ENCODE measurements around the gene VPS9D1.
A peak's percentile ranks its signal among the peaks of the same experiment; 100 is the strongest.
"Not testable (repeated sequence)": the region's sequence is repeated elsewhere in the genome, so short reads cannot be mapped to it uniquely, and the experiment has no call there.

The VPS9D1 gene

DNA sequence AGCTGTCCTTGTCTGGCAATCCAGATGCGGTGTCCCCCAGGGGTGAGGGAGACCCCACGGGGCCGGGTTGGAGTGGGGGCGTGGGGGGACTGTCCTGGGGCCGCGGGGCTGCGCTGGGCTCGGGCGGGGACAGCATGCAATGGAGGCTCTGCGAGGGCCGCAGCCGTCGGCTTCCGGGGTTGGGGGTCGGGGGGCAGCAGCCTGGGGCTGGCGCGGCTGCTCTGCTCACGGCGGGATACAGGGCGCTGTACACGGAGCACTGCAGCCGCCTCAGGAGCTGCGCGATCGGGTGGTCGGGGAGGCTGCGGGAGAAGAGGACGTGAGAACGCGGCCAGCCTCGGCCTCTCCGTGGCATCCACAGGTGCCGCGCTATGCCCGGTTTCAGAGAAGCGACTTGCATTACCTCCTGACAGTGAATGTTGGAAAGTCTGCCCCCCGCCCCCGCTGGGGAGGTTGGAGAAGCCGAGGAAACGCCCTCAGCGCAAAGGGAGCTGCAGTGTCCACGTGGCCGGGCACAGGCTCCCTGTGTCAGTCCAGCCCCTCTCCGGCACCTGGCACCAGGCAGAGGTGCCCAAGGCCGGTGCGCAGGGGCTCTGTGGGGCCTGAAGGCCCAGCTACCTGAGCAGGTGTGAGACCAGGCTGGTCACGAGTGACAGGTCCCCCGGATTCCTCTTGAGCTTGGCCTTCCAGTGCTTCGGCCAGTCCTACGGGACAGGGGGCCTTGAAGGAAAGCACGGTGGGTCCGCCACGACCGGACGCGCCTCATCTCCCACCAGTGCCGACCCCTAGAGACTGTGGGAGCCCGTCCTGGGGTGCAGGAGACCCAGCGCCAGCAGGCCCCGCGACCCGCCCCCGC lies 9.8 kb downstream of the VPS9D1 start:
- no peak for DNase-seq

DNA sequence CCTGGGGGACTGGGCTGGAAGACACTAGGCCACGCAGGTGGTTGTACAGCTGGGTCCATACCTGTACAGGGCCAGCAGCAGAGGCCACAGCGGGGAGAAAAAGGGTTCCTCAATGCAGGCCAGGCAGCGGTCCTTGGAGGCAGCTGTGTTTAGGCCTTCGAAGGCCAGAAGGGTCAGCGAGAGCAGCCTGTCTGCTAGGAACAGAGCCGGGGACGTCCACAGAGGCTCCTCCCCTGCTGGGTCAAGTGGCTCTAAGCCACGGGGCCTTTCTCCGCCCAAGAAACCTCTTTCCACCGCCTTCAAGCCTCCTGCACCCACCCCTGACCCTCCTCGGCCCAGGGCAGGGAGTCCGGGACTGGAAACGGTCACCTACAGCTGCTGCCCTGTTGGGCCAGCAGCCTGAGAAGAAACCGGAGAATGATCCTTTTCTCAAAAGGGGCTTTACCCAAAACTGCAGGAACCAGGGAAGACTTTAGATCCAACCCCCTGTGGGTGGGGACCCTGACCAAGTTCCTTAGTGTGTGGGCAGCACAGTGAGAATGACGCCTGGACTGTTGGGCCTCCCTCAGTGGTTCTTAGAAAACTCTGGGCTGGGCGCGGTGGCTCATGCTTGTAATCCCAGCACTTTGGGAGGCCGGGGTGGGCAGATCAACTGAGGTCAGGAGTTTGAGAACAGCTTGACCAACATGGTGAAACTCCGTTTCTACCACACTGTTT lies 10.8 kb downstream of the VPS9D1 start:
- DNase-seq: no peak

DNA sequence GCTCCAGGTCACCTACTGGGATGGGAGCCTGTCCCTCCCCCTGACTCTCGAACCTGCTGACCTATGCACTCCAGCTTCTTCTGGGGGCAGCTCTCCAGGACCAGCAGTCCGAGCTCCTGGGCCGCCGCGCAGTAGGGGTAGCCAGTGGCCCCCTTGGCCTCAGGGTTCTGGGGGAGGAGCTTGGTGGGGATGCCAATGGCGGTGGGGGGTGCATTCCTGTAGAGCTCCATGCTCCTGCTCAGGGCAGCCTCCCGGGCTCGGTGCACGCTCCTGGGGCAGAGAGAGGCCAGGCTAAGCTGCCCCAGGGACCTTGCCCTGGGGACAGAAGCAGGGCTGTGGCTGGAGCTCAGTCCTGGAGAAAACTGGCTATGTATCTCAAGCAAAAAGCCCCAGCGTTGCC lies 11.5 kb downstream of the VPS9D1 start:
- DNase-seq: no peak

DNA sequence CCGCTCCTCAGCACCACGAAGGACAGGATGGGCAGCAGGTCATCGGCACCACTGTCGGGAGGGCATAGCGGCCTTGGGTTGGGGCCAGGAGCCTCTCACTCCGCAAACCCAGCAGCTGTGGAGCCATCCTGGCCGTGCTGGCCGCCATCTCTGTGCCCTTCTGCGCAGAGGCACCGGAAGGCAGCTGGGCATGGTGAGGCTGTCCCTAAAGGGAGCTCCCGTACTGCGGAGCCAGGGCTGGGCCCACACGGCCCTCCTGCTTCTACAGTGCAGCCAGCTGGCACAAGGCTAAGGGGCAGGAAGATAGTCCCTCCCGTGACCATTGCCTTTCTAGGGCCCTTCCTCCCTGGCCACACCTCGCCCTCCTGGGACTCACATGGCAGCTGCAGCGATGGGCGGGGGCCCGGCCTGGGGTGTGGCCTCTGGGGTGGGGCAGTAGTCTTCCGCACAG lies 12.2 kb downstream of the VPS9D1 start:
- no peak for DNase-seq

DNA sequence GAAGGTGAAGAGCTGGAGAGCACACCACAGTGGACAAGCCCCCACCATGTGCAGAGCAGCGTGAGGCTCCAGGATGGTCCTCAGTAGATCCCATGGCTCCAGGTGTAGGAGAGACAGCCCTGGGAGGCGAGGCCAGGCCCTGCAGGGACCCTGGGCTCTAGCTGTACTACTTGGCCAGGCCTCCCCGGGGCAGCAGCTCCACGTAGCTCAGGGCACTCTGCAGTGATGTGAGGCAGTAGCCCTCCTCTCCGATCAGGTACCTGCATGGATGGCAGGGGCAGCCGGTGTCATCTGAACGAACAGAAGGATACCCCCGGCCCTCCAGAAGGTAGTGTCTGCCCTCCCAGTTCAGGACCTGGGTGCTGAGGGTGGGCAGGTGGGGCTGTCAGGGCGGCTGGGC lies 13.0 kb downstream of the VPS9D1 start:
- no peak for DNase-seq

DNA sequence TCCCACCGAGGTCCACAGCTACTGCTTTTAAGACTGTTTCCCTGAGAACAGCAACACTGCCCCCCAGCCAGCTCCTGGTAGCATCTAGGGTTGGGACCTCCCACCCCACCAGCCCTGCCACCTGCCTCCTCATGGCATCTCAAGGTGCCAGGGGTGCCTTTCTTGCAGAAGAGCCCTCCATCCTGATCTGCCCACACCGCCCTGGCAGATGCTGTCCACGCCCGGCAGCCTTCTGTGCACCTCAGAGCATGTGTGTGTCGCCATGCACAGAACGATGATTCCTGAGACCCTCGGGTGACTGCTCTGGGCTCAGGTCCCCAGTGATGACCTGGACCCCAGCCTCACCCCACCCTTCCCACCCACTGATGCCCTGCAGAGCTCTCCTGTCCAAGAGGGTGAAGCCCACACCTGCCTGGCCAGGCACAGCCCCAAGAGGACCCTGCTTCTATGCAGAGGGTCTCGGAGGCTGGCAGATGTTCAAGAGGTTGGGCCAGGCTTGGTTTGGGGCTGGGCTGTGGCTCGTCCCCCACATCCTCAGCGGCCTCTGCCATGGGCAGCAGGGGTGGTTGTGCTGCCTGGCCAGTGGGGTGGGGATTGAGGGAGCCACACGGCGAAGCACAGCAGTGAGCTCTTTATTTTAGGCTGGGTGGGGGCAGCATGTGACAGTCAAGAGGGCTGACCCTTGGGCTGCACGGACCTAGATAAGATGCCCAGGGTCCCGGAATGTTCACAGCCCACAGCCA lies 14.0 kb downstream of the VPS9D1 start:
- DNase-seq: no peak

DNA sequence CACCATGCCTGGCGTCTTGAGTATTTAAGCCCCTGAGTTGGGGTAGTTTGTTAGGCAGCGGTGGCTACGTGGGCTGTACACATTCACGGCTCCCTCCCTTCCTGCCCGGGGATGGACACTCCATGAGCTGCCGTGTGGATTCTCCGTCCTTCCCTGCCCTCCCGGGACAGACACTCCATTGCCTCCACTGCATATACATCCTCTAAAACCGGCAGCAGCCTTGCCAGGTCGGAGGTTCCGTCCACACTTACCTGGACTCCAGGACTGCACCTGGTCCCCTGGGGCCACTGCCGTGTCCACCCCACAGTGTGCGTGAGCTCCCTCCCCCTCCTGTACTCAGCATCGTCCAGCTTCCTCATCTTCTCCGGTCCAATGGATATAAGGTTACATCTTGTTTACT lies 15.7 kb downstream of the VPS9D1 start:
- no peak for DNase-seq

DNA sequence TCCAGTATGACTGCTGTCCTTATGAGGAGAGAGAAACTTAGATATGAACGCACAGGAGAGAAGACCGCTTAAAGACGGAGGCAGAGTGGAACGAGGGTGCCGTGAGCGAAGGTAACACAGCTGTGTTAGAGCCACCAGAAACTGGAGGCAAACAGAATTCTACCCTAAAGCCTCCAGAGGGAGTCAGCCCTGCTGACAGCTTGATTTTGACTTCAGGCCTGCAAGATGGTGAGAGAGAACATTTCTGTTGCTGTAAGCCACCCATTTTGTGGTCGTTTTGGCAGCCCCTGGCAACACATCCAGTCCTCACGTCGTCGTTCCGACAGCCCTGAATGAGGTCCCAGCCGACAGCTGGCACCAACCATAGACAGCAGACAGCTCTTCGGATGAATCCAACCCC lies 16.4 kb downstream of the VPS9D1 start:
- DNase-seq: no peak

DNA sequence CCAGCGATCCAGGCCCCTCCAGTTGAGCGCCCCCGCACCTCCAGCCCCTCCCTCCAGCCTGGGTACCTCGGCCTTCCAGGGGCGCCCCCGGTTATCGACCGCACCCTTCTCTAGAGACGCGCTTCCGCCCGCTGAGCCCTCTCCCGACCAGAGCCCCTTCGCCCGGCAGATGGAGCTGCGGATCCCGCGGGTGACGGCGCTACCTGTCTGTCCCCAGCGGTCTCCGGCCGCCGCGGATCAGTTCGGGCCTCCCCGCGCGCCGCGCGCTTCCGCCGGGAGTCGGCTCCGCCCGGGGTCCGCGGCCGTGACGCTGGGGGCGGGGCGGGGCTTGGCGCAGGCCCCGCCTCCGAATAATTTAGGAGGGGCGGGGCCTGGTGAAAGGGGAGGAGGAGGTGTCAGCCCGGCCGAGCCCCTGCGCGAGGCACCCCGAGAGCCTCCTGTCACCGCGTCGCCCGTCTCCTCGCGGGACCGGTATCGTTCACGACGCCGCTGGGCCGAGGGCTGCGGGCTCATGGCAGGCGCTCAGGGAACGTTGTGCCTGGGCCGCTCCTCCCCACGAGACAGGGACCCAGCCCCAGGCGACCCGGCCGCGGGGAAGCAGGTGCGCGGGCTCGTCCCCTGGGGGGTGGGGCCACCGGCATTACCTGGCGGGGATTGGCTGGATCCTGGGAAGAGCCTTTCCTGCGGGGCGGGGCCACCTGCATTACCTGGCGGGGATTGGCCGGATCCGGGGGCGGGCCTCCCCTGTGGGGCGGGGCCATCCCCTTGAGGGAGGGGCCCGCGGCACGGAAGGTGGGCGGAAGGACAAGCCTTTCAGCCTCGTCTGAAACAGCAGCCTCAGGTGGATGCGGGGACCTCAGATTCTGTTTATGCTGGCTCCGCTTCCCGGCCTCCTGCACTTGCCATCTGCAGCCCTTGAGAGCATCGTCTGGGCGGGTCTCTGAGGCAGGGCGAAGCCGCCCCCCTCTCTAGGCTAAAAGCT lies 19.0 kb downstream of the VPS9D1 start, which contains the start of gene SPATA2L:
TSS of gene SPATA2L (minus strand) at position 281 of the 982 bp plus-strand sequence. CDS start 473 bp downstream, outside the sequence.
- peak in 57 of 58 donors; percentile 32 to 94 (median 82) for DNase-seq

DNA sequence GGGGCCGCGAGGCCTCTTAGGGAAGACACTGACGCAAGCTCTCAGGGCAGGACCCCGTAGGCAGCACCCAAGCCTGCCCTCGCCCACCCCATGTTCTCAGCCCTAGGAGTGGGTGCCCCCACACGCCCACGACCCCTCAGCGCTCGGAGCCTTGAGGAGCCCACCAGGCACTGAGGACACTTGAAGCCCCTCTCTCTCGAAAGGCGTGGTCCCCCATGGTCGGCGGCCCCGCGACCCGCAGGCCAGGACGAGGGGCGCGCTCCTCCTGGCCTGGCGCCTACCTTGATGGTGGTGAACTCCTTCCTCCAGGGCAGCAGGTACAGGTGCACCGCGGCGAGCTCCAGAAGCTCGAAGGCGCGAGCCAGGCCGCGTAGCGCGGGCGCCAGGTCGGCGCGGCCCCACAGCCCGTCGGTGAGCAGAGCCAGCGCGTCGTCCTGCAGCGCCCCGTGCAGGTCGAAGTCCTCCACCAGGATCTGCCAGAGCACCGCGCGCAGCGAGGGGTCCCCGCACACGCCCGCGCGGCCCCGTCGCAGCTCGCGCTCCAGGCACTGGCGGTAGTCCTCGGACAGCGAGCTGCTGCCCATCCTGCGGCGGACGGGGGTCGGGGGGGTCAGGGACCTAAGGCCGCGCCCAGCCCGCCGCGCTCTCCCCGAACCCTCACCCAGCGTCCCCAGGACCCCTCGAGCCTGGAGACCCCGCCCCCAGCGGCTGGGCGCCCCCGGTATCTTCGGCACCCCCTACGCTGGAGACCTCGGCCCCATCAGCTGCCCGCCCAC lies 19.9 kb downstream of the VPS9D1 start:
- DNase-seq: peak in 2 of 58 donors; percentile 27 to 33

DNA sequence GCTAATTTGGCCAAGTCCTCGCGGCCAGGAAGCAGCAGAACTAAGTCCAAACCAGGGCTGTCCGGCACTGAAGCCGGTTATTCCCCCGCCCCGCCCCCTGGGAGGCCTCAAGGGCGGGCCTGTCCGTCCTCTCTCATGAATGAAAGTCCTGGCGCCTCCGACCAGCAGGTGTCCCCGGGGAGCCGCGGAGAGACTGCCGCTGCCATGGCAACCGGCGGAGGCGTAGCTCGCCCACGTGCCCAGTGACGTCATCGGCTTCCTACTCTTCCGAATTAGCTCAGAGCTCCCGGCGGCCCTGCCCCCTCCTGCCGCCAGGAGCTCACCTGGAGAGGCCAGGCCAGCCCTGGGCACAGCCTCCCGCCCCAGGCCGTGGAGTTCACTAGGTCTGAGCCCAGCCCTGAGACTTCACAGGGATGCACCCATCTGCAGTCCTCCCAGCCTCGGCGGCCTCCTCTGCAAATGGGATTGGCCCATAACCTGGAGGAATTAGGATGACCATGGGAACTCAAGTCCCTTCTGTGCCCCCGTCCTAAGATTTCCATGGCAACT lies 20.5 kb downstream of the VPS9D1 start:
- DNase-seq: peak; percentile 67 to 99 (median 97)

DNA sequence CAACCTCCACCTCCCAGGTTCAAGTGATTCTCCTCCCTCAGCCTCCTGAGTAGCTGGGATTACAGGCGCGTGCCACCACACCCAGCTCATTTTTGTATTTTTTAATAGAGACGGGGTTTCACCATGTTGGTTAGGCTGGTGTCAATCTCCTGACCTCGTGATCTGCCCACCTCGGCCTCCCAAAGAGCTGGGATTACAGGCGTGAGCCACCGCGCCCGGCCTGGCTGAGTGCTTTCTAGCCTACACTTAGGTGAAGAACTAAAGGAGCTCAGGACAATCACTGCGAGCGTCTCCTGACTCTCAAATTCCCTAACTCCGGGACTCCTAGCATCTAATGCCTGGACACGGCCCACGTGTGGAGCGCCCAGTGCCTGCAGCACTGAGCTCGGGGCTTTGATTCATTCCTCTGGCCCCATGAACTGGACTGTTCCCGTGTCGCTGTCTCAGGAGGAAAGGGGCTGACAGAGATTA lies 21.0 kb downstream of the VPS9D1 start:
- DNase-seq: not testable (repeated sequence)

DNA sequence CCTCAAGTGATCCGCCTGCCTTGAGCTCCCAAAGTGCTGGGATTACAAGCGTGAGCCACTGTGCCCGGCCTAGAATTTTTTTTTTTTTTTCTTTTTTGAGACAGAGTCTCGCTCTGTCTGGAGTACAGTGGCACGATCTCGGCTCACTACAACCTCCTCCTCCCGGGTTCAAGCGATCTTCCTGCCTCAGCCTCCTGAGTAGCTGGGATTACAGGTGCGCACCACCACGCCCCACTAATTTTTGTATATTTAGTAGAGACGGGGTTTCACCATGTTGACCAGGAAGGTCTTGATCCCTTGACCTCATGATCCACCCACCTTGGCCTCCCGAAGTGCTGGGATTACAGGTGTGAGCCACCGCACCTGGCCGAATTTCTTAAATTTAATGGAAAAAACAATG lies 22.0 kb downstream of the VPS9D1 start:
- DNase-seq: not testable (repeated sequence)

DNA sequence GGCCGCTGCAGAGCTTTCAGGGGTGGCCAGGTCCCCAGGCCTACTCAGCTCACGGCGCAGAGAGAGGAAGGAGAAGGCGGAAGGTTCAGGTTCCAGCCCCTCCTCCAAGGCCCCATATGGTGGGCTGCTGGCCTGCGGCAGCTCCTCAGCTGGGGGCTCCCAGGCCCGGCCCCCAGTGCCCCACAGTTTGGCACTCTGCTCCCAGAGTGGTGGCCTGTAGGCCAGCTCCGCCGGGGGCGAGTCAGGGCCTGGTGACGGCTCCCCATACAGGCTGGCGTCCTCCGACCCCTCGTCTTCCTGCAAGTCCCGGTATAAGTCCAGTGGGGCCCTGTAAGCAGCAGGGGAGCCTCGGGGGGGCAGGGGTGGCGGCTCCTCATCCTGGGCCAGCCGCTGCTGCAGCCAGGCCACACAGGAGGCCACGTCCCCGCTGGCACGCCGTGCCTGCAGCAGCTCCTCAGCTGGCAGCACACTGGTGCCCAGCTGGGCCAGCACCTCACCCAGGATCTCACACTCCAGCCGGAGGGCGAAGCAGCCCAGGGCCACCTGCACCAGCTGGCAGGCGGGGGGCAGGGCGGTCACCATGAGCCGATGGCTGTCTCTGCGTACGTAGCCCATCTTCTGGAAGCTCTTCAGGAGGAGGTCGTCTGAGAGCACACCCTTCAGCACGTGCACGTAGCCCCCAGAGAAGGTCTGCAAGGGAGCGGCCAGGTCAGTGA lies 22.9 kb downstream of the VPS9D1 start:
- DNase-seq: no peak

DNA sequence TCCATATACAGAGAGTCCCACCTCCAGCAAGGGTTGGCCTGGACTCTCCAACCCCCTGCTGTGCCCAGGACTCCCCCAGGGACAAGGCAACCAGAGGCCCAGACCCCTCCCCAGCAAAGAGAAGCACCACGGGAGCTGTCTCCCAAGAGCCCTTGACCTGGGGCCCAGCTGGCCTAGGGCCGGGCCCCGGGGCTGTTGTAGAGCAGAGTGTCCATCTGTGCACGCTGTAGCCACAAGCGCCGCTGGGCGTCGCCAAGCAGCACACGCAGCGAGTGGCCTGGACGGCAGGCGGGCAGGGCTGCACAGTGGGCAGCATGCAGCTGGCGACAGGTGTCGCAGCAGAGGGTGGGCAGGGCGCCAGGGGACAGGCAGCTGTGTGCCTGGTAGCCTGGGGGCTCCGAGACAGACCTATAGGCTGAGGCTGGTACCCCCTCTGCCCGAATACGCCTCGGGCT lies 23.5 kb downstream of the VPS9D1 start:
- peak in 1 of 58 donors; percentile 17 for DNase-seq

DNA sequence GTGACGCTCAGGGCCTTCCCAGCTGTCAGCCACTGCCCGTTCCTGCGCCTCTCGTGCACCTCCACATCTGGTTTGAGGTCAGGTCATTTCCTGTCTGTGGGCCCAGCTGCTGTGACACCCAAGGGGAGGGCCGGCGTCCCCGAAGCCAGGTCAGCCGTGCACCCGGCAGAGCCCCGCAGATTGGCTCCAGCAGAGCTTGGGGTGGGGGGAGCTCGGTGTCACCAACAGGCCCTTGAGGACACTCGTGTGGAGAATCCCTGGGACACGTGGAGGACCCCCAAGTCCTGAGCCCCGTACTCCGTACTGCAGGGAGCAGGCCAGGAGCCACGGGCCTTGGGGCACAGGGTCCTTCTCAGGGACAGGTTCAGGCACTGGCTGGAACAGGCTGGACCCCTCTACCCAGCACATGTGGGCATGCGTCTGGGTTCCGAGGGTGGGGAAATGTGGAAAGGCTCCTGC lies 24.0 kb downstream of the VPS9D1 start:
- no peak for DNase-seq

DNA sequence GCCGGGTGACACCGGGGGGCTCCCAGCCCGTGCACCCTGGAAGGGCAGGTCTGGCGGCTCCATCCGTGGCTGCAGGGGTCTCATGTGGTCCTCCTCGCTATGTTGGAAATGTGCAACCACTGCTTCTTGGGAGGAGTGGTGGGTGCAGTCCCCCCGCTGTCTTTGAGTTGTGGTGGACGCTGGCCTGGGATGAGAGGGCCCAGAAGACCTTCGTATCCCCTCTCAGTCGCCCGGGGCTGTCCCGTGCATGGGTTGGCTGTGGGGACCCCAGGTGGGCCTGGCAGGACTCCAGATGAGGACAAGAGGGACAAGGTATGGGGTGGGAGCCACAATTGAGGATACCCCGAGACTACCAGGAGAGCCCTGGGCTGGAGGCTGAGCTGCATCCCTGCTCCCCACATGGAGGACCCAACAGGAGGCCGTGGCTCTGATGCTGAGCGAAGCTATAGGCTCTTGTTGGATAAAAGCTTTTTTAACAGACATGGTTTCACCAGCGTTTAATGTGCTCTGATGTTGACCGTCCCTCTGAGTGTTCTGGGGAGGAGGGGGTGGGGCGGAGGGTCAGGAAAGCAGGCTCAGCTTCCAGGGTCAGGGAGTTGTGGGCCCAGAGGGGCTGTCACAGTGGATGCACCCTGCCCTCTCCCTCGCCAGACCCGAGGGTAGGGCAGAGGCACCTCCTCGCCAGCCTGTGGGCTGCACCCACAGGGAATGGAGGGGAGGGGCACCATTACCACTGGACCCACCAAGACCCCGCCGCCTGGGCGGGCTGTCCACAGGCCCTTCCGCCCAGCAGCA lies 24.6 kb downstream of the VPS9D1 start:
- peak in 1 of 58 donors; percentile 51 for DNase-seq
